MM.1S (cell line): ENCODE results near the gene GPATCH8.

Source experiments
- EZH2 ChIP-seq: fragments of 300-600 bp; sonication (generic); optimal IDR thresholded peaks from 2 replicates; pipeline ENCODE3; 2017; ENCODE audit warnings: low read depth, mild to moderate bottlenecking, antibody characterized with exemption, low read length, mixed read lengths
- TF ChIP-seq, protein P1 (sequence below): fragments of 300-600 bp; sonication (generic); IDR thresholded peaks from 2 replicates; pipeline ENCODE4 v1.5.1; 2016; ENCODE audit warnings: antibody characterized with exemption, low read length, mixed read lengths

DNA sequence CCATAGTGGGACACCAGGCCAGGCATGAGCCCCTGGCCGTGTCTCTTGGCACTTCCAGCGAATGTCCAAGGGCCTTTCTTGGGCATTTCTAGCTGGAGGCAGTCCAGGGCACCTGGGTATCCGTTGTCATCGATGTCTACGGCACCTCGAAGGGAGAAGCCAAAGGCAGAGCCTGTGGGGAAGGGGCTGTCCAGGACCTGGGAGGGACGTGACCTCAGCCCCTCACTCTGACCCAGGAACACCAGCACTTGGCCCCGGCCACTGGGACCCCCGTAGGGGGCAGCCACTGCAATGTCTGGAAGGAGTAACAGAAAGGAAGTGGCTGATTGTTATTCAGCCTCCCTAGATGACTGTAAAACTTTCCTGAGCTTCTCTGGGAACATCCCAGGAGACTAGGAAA, 122.4 kb downstream of the GPATCH8 start:
- TF ChIP-seq, protein P1, sequence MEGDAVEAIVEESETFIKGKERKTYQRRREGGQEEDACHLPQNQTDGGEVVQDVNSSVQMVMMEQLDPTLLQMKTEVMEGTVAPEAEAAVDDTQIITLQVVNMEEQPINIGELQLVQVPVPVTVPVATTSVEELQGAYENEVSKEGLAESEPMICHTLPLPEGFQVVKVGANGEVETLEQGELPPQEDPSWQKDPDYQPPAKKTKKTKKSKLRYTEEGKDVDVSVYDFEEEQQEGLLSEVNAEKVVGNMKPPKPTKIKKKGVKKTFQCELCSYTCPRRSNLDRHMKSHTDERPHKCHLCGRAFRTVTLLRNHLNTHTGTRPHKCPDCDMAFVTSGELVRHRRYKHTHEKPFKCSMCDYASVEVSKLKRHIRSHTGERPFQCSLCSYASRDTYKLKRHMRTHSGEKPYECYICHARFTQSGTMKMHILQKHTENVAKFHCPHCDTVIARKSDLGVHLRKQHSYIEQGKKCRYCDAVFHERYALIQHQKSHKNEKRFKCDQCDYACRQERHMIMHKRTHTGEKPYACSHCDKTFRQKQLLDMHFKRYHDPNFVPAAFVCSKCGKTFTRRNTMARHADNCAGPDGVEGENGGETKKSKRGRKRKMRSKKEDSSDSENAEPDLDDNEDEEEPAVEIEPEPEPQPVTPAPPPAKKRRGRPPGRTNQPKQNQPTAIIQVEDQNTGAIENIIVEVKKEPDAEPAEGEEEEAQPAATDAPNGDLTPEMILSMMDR = no peak
- no peak for TF ChIP-seq EZH2
